Ramos (cell line): ENCODE data around the gene ADRA2B.

Experiments
- in situ Hi-C: fragments of 300-500 bp; cut with MboI; formaldehyde crosslinking; loops from one replicate; pipeline ENCODE4 v1.14.3; 2022; ENCODE audit warnings: low sequenced_read_pairs; ENCODE audit not compliant: unreplicated experiment

The ADRA2B gene

GRCh38 chr2:96138179-96139145 is 22.1 kb upstream of the ADRA2B start, which contains the start of gene ASTL:
Gene ASTL (minus strand): TSS chr2:96138502. CDS start chr2:96138436, 66 bp downstream.
- in situ Hi-C loops, result loop anchor here (5.0 kb wide), 1 partner anchor 34 kb away; no protein-coding TSS in a partner anchor

GRCh38 chr2:96137321-96138178 is 21.2 kb upstream of the ADRA2B start:
- in situ Hi-C loops, result loop anchor here (5.0 kb wide), 1 partner anchor 35 kb away; no protein-coding TSS in a partner anchor

- in situ Hi-C loops, result loop anchor here (5.0 kb wide), 1 partner anchor 36 kb away; no protein-coding TSS in a partner anchor
Measured at GRCh38 chr2:96136129-96136720, 19.9 kb upstream of the ADRA2B start.

- in situ Hi-C loops, result loop anchor here (5.0 kb wide), 1 partner anchor 37 kb away; no protein-coding TSS in a partner anchor
Measured at GRCh38 chr2:96135621-96136020, 19.2 kb upstream of the ADRA2B start.

- in situ Hi-C loops, result loop anchor here (5.0 kb wide), 1 partner anchor 37 kb away; no protein-coding TSS in a partner anchor
Measured at GRCh38 chr2:96135171-96135570, 18.8 kb upstream of the ADRA2B start.

- in situ Hi-C loops, result no loop called here
Measured at GRCh38 chr2:96134421-96134820, 18.1 kb upstream of the ADRA2B start.

GRCh38 chr2:96131813-96132745 is 15.7 kb upstream of the ADRA2B start:
- in situ Hi-C loops, result no loop called here

- in situ Hi-C loops, result no loop called here
Measured at GRCh38 chr2:96131152-96131812, 14.9 kb upstream of the ADRA2B start.

- in situ Hi-C loops, result no loop called here
Measured at GRCh38 chr2:96130483-96130882, 14.1 kb upstream of the ADRA2B start.

- in situ Hi-C loops, result no loop called here
Measured at GRCh38 chr2:96129528-96130120, 13.3 kb upstream of the ADRA2B start.

- in situ Hi-C loops, result no loop called here
Measured at GRCh38 chr2:96128456-96128855, 12.1 kb upstream of the ADRA2B start.

GRCh38 chr2:96124406-96125265 is 8.3 kb upstream of the ADRA2B start:
- in situ Hi-C loops, result loop anchor here (25.0 kb wide), 2 partner anchors 112 to 388 kb away; partner anchors contain the start of gene NEURL3

- in situ Hi-C loops, result loop anchor here (25.0 kb wide), 2 partner anchors 112 to 388 kb away; partner anchors contain the start of gene NEURL3
Measured at GRCh38 chr2:96123936-96124335, 7.6 kb upstream of the ADRA2B start.

- in situ Hi-C loops, result loop anchor here (25.0 kb wide), 2 partner anchors 111 to 389 kb away; partner anchors contain the start of gene NEURL3
Measured at GRCh38 chr2:96123290-96123689, 6.9 kb upstream of the ADRA2B start.

- in situ Hi-C loops, result loop anchor here (25.0 kb wide), 2 partner anchors 110 to 390 kb away; partner anchors contain the start of gene NEURL3
Measured at GRCh38 chr2:96122391-96122790, 6.0 kb upstream of the ADRA2B start.

GRCh38 chr2:96121414-96121813 is 5.0 kb upstream of the ADRA2B start:
- in situ Hi-C loops, result loop anchor here (25.0 kb wide), 2 partner anchors 109 to 391 kb away; partner anchors contain the start of gene NEURL3

GRCh38 chr2:96120991-96121390 is 4.6 kb upstream of the ADRA2B start:
- in situ Hi-C loops, result loop anchor here (25.0 kb wide), 2 partner anchors 109 to 391 kb away; partner anchors contain the start of gene NEURL3
